ENCODE results near the gene PRDM16.

PRDM16 gene

GRCh38 chr1:3453203-3453761, 384.3 kb downstream of the PRDM16 start:
- H3K36me3 ChIP-seq (ENCODE audit: control insufficient read depth in 2 of 2, insufficient read depth in 2 of 2, low read length in 2 of 2): no peaks in the 10 kb centered on the region
- H3K4me1 ChIP-seq (ENCODE audit: control insufficient read depth, insufficient read depth, low read length): peaks cover 22% of the 10 kb centered on the region
- peaks cover 39 to 47% of the 10 kb centered on the region in 2 donors for H3K27me3 ChIP-seq (ENCODE audit: control insufficient read depth in 1 of 2, insufficient read depth in 2 of 2, low read length in 2 of 2)
- H3K27ac ChIP-seq (ENCODE audit: low read length): no peak overlapping the region
- no peak overlapping the region for H3K4me3 ChIP-seq (ENCODE audit: low read length in 2 of 2)
- peak overlapping the region in 1 of 2 donors; percentile 31 for H3K9ac ChIP-seq (ENCODE audit: low read length in 2 of 2)
- H3K9me3 ChIP-seq (ENCODE audit: control insufficient read depth in 2 of 2, low read length in 2 of 2): no peaks in the 10 kb centered on the region

GRCh38 chr1:3453891-3454810, 385.1 kb downstream of the PRDM16 start, which contains the start of gene ARHGEF16:
Gene ARHGEF16 (plus strand): TSS chr1:3454665. CDS start chr1:3463085, 8,420 bp downstream.
- Histone ChIP-seq H3K27me3 (ENCODE audit: control insufficient read depth in 1 of 2, insufficient read depth in 2 of 2, low read length in 2 of 2) (peaks cover 39 to 47% of the 10 kb centered on the region in 2 donors), H3K27ac (ENCODE audit: low read length) (no peak within 1 kb of the TSS), H3K9me3 (ENCODE audit: control insufficient read depth in 2 of 2, low read length in 2 of 2) (no peaks in the 10 kb centered on the region), H3K36me3 (ENCODE audit: control insufficient read depth in 2 of 2, insufficient read depth in 2 of 2, low read length in 2 of 2) (no peaks in the 10 kb centered on the region), H3K9ac (ENCODE audit: low read length in 2 of 2) (no peak within 1 kb of the TSS), H3K4me1 (ENCODE audit: control insufficient read depth, insufficient read depth, low read length) (peaks cover 25% of the 10 kb centered on the region), H3K4me3 (ENCODE audit: low read length in 2 of 2) (peak within 1 kb of the TSS in 1 of 2 donors; percentile 54)

- H3K9me3 ChIP-seq (ENCODE audit: control insufficient read depth in 2 of 2, low read length in 2 of 2): no peaks in the 10 kb centered on the region
- no peak overlapping the region for H3K27ac ChIP-seq (ENCODE audit: low read length)
- peaks cover 39 to 47% of the 10 kb centered on the region in 2 donors for H3K27me3 ChIP-seq (ENCODE audit: control insufficient read depth in 1 of 2, insufficient read depth in 2 of 2, low read length in 2 of 2)
- H3K4me3 ChIP-seq (ENCODE audit: low read length in 2 of 2): peak overlapping the region in 1 of 2 donors; percentile 47
- H3K4me1 ChIP-seq (ENCODE audit: control insufficient read depth, insufficient read depth, low read length): peaks cover 25% of the 10 kb centered on the region
- no peaks in the 10 kb centered on the region for H3K36me3 ChIP-seq (ENCODE audit: control insufficient read depth in 2 of 2, insufficient read depth in 2 of 2, low read length in 2 of 2)
- no peak overlapping the region for H3K9ac ChIP-seq (ENCODE audit: low read length in 2 of 2)
These were observed 386.0 kb downstream of the PRDM16 start for GRCh38 chr1:3454811-3455618.

GRCh38 chr1:3455670-3456448, 386.9 kb downstream of the PRDM16 start:
- peaks cover 36 to 47% of the 10 kb centered on the region in 2 donors for H3K27me3 ChIP-seq (ENCODE audit: control insufficient read depth in 1 of 2, insufficient read depth in 2 of 2, low read length in 2 of 2)
- H3K4me3 ChIP-seq (ENCODE audit: low read length in 2 of 2): no peak overlapping the region
- no peaks in the 10 kb centered on the region for H3K9me3 ChIP-seq (ENCODE audit: control insufficient read depth in 2 of 2, low read length in 2 of 2)
- H3K4me1 ChIP-seq (ENCODE audit: control insufficient read depth, insufficient read depth, low read length): peaks cover 25% of the 10 kb centered on the region
- no peak overlapping the region for H3K9ac ChIP-seq (ENCODE audit: low read length in 2 of 2)
- H3K27ac ChIP-seq (ENCODE audit: low read length): no peak overlapping the region
- no peaks in the 10 kb centered on the region for H3K36me3 ChIP-seq (ENCODE audit: control insufficient read depth in 2 of 2, insufficient read depth in 2 of 2, low read length in 2 of 2)

GRCh38 chr1:3456449-3456963, 387.5 kb downstream of the PRDM16 start:
- no peak overlapping the region for H3K4me3 ChIP-seq (ENCODE audit: low read length in 2 of 2)
- peaks cover 31 to 45% of the 10 kb centered on the region in 2 donors for H3K27me3 ChIP-seq (ENCODE audit: control insufficient read depth in 1 of 2, insufficient read depth in 2 of 2, low read length in 2 of 2)
- H3K36me3 ChIP-seq (ENCODE audit: control insufficient read depth in 2 of 2, insufficient read depth in 2 of 2, low read length in 2 of 2): no peaks in the 10 kb centered on the region
- H3K9me3 ChIP-seq (ENCODE audit: control insufficient read depth in 2 of 2, low read length in 2 of 2): no peaks in the 10 kb centered on the region
- no peak overlapping the region for H3K27ac ChIP-seq (ENCODE audit: low read length)
- peaks cover 25% of the 10 kb centered on the region for H3K4me1 ChIP-seq (ENCODE audit: control insufficient read depth, insufficient read depth, low read length)
- no peak overlapping the region for H3K9ac ChIP-seq (ENCODE audit: low read length in 2 of 2)

GRCh38 chr1:3456964-3457909, 388.2 kb downstream of the PRDM16 start:
- H3K27ac ChIP-seq (ENCODE audit: low read length): no peak overlapping the region
- peaks cover 28 to 43% of the 10 kb centered on the region in 2 donors for H3K27me3 ChIP-seq (ENCODE audit: control insufficient read depth in 1 of 2, insufficient read depth in 2 of 2, low read length in 2 of 2)
- no peak overlapping the region for H3K4me3 ChIP-seq (ENCODE audit: low read length in 2 of 2)
- H3K9me3 ChIP-seq (ENCODE audit: control insufficient read depth in 2 of 2, low read length in 2 of 2): no peaks in the 10 kb centered on the region
- no peaks in the 10 kb centered on the region for H3K36me3 ChIP-seq (ENCODE audit: control insufficient read depth in 2 of 2, insufficient read depth in 2 of 2, low read length in 2 of 2)
- no peak overlapping the region for H3K9ac ChIP-seq (ENCODE audit: low read length in 2 of 2)
- H3K4me1 ChIP-seq (ENCODE audit: control insufficient read depth, insufficient read depth, low read length): peaks cover 25% of the 10 kb centered on the region

GRCh38 chr1:3457910-3458883, 389.2 kb downstream of the PRDM16 start:
- Histone ChIP-seq H3K4me1 (ENCODE audit: control insufficient read depth, insufficient read depth, low read length) (peaks cover 24% of the 10 kb centered on the region), H3K27ac (ENCODE audit: low read length) (no peak overlapping the region), H3K9ac (ENCODE audit: low read length in 2 of 2) (no peak overlapping the region), H3K9me3 (ENCODE audit: control insufficient read depth in 2 of 2, low read length in 2 of 2) (no peaks in the 10 kb centered on the region), H3K27me3 (ENCODE audit: control insufficient read depth in 1 of 2, insufficient read depth in 2 of 2, low read length in 2 of 2) (peaks cover 23 to 33% of the 10 kb centered on the region in 2 donors), H3K4me3 (ENCODE audit: low read length in 2 of 2) (no peak overlapping the region), H3K36me3 (ENCODE audit: control insufficient read depth in 2 of 2, insufficient read depth in 2 of 2, low read length in 2 of 2) (no peaks in the 10 kb centered on the region)

- no peak overlapping the region for H3K4me3 ChIP-seq (ENCODE audit: low read length in 2 of 2)
- no peak overlapping the region for H3K27ac ChIP-seq (ENCODE audit: low read length)
- H3K9ac ChIP-seq (ENCODE audit: low read length in 2 of 2): no peak overlapping the region
These were observed 390.3 kb downstream of the PRDM16 start for GRCh38 chr1:3459051-3459908.

More at GRCh38 chr1:3459051-3459908, 390.3 kb downstream of the PRDM16 start:
- H3K9me3 ChIP-seq (ENCODE audit: control insufficient read depth in 2 of 2, low read length in 2 of 2): no peaks in the 10 kb centered on the region
- H3K4me1 ChIP-seq (ENCODE audit: control insufficient read depth, insufficient read depth, low read length): peaks cover 13% of the 10 kb centered on the region
- no peaks in the 10 kb centered on the region for H3K36me3 ChIP-seq (ENCODE audit: control insufficient read depth in 2 of 2, insufficient read depth in 2 of 2, low read length in 2 of 2)
- peaks cover 14 to 22% of the 10 kb centered on the region in 2 donors for H3K27me3 ChIP-seq (ENCODE audit: control insufficient read depth in 1 of 2, insufficient read depth in 2 of 2, low read length in 2 of 2)
